PC-3 (cell line): ENCODE measurements around the gene SAMM50.

Experiments
- EZH2 ChIP-seq: fragments of 300-600 bp; sonication (generic); IDR thresholded peaks from one replicate; pipeline ENCODE4 v1.6.1; 2017; ENCODE audit warnings: antibody characterized with exemption, mild to moderate bottlenecking, low read length; ENCODE audit not compliant: unreplicated experiment
- TF ChIP-seq, protein P1 (sequence below): fragments of 300-600 bp; sonication (generic); conservative IDR thresholded peaks from 2 replicates; pipeline ENCODE4 v1.5.1; 2017; ENCODE audit warnings: antibody characterized with exemption, low read depth, mild to moderate bottlenecking, low read length

GRCh38 chr22:44002324-44002723 lies 47.1 kb downstream of the SAMM50 start:
- TF ChIP-seq, protein P1, sequence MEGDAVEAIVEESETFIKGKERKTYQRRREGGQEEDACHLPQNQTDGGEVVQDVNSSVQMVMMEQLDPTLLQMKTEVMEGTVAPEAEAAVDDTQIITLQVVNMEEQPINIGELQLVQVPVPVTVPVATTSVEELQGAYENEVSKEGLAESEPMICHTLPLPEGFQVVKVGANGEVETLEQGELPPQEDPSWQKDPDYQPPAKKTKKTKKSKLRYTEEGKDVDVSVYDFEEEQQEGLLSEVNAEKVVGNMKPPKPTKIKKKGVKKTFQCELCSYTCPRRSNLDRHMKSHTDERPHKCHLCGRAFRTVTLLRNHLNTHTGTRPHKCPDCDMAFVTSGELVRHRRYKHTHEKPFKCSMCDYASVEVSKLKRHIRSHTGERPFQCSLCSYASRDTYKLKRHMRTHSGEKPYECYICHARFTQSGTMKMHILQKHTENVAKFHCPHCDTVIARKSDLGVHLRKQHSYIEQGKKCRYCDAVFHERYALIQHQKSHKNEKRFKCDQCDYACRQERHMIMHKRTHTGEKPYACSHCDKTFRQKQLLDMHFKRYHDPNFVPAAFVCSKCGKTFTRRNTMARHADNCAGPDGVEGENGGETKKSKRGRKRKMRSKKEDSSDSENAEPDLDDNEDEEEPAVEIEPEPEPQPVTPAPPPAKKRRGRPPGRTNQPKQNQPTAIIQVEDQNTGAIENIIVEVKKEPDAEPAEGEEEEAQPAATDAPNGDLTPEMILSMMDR = no peak
- no peak for TF ChIP-seq EZH2
